HG03520 (cell line): Measurements from ENCODE around the gene RHOXF2B.
A peak's percentile ranks its signal among the peaks of the same experiment; 100 is the strongest.
"Not testable (repeated sequence)": the region's sequence is repeated elsewhere in the genome, so short reads cannot be mapped to it uniquely, and the experiment has no call there.

Experiments used
- ATAC-seq: cut with Tn5 transposase; IDR thresholded peaks from one replicate; pipeline ENCODE4 v1.9.1; 2021; ENCODE audit warnings: mild to moderate bottlenecking, moderate library complexity; ENCODE audit not compliant: unreplicated experiment

RHOXF2B gene

DNA sequence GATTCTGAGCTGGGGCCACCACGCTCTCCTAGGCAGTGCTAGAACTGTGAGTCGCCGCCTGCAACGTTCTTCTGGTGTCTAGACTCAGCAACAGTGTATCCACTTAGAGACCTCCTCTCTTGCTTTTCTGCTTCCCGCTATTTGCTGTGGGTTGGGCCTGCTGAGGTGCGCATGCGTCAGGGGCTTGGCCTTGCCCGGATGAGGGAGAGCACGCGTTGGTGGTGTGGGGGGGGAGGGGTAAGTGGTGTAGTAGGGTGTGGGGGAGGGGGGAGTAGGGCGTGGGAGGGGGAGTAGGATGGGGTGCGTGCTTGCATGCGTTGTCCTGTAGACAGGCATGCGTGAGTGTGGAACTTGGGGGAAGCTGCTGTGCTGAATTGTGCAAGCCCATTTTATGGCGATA lies at the start of gene RHOXF2B:
TSS of gene RHOXF2B (minus strand) at position 101 of the 400 bp plus-strand sequence. CDS start 138 bp downstream, outside the sequence.
- ATAC-seq, result not testable (repeated sequence)

DNA sequence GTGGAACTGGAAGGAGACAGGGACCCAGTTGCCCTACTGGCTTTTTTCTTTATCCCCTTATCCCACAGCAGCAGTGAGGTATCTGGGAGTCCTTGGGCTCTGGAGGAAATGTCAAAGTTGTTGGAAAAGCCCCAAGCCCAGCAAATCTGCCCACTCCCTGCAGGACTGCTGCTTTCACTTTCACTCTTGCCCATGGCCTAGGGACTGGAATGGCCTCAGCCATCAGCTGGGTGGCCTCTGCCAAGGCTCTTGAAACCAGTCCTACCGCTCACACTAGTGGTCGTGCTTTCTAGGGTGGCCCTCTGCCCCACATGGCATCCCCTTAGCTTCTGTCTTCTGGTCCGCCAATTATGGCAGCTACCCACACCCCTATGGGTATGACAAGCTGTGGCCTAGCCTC lies 48.0 kb upstream of the RHOXF2B start:
- no peak for ATAC-seq

DNA sequence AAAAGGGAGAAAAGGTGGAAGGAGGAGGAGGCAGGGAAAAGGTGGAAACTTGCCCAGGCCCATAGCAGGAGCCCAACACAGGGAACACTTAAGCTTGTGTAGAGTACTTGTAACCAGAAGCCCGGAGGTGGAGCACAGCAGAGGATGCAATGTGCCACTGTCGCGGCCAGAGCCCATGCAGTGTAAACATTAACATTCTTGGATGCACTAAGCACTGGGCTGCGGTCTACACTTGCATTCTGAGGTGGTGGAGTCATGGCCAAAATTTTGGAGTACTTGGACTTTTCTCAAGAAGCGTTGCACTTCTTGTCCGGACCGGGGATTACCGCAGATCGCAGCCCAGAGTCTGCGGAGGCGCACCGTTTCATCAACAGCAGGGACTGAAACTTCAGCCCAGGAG lies 42.7 kb upstream of the RHOXF2B start:
- no peak for ATAC-seq

DNA sequence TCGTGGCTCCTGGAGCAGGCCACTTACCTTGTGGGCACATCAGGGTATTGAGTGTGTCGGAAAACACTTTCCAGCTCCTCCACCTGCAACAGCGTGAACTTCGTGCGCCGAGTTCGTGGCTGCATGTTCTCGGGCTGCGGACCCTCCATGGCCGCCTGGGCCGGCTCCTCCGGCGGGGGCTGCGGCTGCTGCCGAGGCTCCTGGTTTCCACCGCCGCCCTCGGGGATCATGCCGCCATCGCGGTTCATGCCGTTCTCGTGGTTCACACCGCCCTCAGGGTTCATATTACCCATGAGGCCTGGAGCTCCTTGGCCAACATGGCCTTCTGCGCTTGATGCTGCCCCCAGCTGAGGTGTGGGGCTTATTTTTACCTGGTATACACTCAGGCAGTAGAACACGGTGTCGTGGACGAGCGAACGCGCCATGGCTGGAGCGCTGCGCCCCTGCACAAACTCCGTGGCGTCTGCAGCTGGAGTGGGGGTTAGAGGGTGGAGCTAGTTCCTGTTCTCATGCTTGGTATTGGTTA lies 38.0 kb upstream of the RHOXF2B start, which contains the start of gene RHOXF1:
TSS of gene RHOXF1 (minus strand) at position 476 of the 526 bp plus-strand sequence. CDS start at position 425, 51 bp downstream.
- ATAC-seq, result no peak

DNA sequence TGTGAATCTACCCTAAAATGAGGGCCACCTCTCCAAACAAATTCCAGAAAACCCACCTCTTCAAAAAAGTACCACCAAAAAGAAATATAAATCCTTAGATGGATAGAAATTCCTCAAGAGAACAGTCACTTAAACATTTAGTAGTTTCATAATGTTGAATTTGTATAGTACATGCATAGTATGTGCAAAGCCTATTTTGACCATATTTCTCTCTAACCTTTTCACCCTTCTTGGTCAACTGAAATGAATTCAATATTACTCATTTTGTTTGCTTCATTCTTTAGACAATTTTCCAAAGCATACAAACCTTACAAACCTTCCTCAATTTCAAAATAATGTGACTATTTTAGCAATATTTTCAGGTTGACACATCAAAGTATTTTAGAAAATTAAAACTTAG lies 34.1 kb upstream of the RHOXF2B start:
- no peak for ATAC-seq

DNA sequence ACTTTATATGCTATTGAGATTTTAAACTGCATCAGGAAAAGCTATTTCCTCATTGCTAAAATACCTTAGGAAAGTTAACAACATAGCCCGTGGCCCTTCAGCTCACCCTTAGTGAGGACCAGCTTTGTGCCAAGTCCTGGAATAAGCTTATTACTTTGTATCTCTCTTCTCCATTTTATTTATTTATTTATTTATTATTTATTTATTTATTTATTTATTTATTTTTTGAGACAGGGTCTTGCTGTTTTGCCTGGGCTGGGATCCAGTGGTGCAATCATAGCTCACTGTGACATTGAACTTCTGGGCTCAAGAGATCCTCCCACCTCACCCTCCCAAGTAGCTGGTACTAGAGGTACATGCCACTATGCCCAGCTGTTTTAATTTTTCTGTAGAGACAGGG lies 31.9 kb upstream of the RHOXF2B start:
- no peak for ATAC-seq

DNA sequence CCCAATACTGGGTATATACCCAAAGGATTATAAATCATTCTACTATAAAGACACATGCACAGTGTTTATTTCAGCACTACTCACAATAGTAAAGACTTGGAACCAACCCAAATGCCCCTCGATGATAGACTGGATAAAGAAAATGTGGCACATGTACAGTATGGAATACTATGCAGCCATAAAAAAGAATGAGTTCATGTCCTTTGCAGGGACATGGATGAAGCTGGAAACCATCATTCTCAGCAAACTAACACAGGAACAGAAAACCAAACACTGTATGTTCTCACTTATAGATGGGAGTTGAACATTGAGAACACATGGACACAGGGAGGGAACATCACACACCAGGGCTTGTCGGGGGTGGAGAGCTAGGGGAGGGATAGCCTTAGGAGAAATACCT lies 27.2 kb upstream of the RHOXF2B start:
- not testable (repeated sequence) for ATAC-seq

DNA sequence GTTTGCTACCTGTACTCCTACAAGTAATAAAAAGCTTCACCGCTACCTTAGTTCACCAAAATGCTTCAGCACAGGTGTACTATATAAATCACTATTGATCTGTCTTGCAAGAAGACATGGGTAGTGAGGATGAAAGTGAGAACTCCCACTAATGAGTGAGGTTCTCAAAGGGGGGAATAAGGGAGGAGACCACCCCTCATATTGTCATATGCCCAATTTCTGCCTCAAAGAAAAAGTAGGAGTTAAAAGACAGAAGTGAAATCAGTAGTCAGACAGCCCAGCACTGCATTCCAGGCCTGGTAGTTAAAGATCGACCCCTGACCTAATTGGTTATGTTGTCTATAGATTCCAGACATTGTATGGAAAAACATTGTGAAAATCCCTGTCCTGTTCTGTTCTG lies 23.6 kb upstream of the RHOXF2B start:
- not testable (repeated sequence) for ATAC-seq

DNA sequence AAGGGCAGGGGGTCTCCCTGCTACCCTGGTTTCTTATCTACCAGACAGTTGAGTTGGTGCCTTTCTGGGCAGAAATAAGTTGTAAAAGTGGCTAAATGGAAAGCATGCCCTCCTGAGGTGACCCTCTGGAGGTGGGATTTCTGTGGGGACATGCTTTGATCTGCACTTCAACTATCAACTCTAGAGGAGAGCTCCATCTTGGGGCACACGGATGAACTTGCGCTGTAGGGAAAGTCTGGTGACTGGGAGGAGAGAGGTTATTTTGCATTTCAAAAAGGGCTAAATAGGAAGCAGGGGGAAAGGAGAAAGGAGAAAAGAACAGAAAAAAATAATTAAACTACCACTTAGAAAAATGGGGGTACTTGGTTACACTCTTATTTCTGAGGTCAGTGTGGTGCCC lies 12.7 kb upstream of the RHOXF2B start:
- no peak for ATAC-seq

DNA sequence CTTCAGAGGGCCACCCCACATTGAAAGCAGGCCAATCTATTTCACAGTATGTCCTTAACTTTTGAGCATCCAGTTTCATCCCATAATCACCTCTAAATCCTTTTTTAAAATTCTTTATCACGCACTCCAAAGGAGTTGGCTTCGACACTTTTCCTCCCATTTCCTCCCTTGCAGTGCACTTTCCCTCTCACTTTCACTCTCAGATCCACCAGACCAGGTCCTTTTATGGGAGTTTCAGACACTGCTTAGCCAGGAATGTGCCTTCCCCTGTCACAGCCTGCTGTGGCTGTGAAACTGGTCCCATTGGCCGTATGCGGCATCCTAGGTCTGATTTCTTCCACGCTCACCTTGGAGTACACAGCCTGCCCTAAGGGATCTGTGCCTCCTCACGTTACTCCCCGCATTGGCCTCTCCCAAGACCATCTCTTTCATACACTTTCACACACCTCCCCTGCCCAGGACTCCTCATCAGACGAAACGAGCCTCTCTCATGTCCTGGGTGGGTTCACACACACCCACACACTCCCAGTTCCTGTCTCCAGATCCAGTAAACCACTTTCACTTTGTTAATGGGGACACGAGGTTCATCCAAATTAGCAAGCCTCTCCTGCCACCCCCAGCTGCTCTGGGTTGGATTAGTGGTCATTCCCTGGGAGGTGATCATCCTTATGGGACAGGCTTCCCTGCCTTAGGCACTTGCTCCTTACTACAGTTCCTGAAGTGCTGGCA lies 10.0 kb upstream of the RHOXF2B start:
- no peak for ATAC-seq

DNA sequence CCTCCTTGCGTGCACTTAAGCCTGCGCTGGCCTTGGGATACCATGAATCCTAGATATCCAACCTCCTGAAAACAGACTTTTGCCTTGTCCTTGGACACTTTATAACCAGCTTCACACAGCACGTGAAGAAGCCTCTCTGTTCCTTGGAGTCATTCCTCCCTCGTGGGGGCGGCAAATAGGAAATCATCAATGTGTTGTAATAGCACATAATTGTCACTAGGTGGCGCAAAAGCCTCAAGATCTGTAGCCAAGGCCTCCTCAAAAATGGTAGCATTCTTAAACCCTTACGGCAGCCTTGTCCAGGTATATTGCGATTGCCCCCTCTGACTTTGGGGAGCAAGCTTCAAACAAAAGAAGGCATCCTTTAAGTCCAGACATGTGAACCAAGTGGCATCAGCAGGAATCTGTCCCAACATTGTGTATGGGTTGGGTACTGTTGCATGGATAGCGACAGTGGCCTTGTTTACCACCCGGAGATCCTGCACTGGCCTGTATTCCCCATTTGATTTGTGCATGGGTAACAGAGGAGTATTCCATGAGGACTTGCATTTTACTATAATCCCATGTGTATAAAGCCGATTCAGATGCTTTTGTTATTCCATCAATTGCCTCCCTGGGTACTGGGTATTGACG lies 8.2 kb upstream of the RHOXF2B start:
- not testable (repeated sequence) for ATAC-seq

DNA sequence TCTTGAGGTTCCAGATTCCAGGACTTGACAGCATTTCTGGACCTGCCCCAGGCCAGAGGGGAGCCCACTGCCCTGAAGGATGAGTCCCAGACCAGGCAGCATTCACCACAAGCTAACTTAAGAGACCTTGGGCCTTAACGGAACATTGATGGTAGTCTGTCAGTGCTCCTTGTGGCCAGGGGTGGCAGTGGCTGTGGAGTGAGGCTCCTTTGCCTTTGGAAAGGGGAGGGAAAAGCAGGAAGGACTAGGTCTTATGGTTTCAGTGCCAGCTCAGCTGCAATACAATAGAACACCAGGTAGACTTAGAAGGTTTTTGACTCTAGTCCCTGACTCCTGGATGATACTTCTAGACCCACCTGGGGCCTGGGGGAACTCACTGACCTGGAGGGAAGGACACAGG lies 11.3 kb downstream of the RHOXF2B start:
- ATAC-seq, result not testable (repeated sequence)

DNA sequence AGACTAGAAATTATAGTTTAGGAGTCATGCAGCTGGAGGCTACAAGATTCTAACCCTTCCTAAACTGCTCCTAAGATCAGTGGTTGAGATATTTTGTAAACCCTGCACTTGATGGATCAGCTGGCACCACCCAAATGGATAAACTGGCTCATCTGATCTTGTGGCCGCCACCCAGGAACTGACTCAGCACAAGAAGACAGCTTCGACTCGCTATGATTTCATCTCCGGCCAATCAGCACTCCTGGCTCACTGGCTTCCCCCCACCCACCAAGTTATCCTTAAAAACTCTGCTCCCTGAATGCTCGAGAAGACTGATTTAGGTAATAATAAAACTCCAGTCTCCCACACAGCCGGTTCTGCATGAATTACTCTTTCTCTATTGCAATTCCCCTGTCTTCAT lies 34.8 kb downstream of the RHOXF2B start:
- ATAC-seq, result not testable (repeated sequence)

DNA sequence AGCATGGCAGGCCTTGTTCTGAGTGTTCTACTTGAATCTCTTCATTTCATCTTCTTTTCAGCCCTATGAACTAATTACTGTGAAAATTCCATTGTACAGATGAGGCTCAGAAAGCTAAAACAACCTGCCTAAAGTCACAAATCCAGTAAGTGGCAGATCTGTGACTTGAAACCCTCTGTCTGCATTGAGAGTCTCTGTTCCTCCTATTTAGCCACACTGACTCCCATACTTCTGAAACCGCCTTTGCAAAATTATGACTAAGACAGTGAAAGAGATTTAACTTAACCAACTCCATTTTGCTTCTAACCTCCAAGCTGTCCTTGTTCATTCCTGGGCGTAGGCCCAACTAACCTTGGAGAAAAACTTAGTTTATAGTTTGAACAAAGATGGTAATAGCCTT lies 35.2 kb downstream of the RHOXF2B start:
- peak; percentile 56 for ATAC-seq

DNA sequence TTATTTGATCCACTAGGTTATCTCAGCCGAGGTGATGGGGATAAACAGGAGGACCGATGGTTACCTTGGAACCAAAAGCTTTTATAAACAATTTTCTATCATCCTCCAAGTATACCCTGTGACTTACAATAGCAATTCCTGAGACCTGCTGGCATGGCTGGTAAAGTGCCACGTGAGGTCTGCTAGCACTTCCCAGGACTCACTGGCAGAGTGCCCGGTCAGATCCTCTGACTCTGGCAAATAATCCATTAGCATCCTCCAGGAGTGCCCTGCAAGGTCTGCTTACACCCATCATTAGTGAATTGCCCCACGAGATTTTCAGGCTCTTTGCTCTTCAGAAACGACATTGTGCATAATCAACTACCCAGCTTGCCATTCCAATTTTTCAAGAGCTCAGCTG lies 37.3 kb downstream of the RHOXF2B start:
- not testable (repeated sequence) for ATAC-seq

DNA sequence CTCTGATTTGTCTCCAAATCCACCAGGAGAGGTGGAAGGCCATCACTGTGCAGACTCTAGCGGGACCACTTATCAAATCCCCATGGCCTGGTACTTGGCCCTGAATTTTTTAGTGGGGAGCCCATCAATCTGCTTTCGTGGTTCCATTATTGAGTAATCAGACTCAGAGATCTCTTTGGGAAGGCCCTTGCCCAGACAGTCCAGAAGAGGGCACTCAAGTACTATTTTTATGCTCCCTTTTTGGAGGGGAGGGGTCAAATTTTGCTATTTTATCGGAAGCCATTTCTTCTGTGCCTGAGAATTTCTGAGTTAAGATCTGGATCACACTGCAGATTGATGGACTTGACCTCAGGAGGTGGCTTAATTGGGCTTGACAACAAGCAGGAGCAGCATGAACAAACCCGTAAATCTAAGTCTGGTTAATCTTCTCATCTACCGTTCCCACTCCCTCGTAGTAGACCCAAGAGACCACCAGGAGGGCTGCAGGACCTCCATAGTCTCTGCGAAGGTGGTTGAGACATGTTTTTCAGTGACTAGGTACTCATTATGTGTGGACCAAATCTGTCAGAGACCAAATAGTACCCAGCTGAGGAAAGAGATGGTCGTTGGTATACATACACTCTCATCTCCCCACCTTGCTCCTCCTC lies 38.3 kb downstream of the RHOXF2B start:
- not testable (repeated sequence) for ATAC-seq

DNA sequence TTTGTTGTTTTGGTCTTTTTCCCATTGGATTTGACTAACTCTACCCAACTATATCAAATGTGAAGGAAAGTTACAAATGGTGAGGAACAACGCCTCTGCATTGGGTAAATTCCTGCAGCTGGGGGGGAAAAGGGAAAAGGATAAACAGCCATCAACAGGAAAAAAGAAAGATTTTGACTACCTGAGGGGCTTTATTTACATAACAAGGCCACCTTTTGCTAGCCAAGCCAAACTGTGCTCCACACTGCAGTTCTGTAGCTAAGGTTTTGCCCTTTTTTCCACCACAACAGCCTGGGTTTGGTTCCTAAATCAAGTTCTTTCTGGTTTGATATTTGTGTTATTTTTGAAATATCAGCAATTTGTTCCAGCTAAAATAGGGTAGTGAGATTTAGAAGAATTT lies 40.8 kb downstream of the RHOXF2B start:
- no peak for ATAC-seq

DNA sequence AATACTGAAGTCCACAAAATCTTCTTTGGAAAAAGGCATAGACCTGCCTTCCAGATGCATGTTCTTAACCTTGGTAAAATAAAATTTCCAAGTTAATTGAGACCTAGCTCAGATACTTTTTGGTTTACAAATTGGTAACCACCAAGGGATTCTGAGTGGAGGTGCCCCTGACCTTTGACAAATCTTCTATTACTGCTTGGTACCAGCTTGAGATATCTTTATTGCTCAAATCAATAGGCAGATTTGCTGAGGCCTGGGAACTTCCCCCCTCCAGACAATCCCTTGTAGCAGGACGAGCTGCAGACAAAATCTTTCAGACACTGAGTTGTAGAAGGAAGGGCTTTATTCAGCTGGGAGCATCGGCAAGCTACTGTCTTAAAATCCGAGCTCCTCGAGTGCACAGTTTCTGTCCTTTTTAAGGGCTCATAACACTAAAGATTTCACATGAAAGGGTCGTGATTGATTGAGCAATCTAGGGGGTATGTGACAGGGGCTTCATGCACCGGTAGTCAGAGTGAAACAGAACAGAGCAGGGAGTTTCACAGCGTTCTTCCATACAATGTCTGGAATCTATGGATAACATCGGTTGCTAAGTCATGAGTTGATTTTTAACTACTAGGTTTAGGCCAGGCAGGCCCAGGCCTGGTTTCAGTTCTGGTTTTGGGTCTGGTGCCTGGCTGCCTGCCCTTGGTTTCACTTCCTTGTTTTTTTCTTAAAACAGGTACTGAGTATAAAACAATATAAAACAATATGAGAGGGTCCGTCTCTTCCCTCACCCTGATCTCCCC lies 41.8 kb downstream of the RHOXF2B start:
- ATAC-seq, result peak; percentile 83

DNA sequence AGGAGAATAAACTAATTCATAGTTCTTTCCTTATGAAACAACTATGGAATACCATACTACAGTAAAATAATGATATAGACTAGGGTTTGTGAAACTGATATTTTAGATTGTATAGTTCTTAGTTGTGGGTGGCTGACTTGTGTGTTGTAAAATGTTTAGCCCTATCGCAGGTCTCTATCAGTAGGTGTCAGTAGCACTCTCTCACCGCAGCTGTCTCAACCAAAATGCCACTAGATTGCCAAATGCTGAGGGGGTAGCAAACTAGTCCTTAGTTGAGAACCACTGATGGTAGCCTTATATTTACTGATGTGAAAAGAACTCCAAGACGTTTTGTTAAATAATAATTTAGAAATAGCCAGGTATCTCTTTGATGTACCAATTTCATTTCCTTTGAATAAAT lies 48.1 kb downstream of the RHOXF2B start:
- no peak for ATAC-seq

DNA sequence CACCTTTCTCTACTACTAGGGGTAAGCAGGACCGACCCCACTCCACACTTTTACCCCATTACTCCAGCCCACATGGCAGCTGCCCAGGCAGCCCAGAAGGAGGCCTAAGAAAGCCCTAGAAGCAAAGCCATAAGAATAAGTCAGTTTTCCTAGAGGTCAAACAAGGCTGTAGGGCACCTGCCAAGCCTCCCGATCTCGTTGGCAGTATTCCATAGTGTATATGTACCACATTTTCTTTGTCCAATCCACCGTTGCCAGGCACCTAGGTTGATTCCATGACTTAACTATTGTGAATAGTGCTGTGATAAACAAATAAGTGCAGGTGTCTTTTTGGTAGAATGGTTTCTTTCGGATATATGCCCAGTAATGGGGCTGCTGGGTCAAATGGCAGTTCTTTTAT lies 54.2 kb downstream of the RHOXF2B start:
- ATAC-seq, result no peak

DNA sequence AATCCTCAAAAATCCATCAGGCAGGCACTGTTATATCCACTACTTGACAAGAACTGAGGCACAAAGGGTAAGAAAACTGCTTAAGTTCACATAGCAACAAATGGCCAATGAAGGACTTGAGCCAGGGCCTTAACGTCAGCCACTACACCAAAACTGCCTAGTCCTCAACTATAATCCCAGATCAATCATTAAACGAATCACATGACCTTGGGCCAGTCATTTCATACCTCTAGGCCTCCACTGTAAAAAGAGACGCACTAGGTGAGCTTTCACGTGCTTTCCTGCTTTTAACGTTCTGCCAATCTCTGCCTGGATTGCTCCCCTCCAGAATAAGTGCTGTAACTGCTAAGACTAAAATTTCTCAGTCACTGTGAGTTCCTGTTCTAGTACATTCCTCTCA lies 54.7 kb downstream of the RHOXF2B start:
- ATAC-seq, result no peak
